Right hindlimb (tissue), 1 donor: ENCODE measurements around the gene KIF27.
"Not testable (repeated sequence)": the region's sequence is repeated elsewhere in the genome, so short reads cannot be mapped to it uniquely, and the experiment has no call there.

Source experiments
- DNase-seq: peaks from one replicate; pipeline ENCODE4 v3.0.0-alpha.2; 2018

Gene KIF27

DNA sequence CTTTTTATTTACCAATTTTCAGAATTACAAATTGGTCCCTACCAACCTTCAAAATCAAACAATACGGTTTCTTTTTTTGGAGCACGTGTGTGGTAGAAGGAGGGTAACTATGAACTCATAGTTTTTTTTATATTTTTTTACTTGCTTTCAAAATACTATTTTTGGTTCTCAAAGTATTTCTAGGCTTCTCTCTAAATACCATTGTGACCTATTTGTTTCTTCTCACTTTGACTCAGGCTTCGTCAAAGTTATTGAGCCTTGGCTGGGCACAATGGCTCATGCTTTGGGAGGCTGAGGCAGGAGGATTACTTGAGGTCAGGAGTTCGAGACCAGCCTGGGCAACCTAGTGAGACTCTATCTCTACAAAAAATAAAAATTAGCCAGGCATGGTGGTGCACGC lies 11.6 kb upstream of the KIF27 start:
- DNase-seq: no peak

- no peak for DNase-seq
Measured at GRCh38 chr9:83932011-83932410, 10.8 kb upstream of the KIF27 start.

DNA sequence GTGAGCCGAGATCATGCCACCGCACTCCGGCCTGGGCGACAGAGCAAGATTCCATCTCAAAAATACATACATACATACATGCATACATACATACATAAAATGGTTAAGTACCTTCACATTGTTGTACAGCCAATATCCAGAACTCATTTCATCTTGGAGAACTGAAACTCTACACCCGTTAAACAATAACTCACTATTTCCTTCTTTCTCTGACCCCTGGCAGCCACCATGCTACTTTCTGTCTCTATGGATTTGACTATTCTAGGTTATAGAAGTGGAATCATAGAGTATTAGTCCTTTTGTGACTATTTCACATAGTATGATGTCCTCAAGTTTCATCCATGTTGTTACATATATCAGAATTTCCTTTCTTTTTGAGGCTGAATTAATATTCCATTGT lies 9.6 kb upstream of the KIF27 start:
- DNase-seq: no peak

DNA sequence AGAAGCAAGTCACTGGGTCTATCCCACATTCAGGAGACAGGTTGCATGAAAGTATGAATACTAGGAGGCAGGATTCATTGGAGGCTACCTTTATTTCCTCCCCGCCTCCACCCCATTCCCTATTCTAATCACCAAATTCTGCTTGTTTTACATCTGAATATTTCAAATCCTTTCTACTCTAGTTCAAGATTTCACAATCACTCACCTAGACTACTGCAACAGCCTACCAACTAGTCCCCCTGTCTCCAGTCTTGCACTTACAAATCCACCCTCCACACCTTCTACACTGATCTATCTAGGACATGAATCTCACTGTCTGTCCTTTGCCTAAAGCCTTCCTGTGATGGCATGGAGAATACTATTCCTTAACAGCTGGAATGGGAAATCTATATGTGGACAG lies 6.4 kb upstream of the KIF27 start:
- no peak for DNase-seq

GRCh38 chr9:83920469-83920926 lies 734 bp downstream of the KIF27 start:
- no peak for DNase-seq

- no peak for DNase-seq
Measured at GRCh38 chr9:83919111-83919510, 2.1 kb downstream of the KIF27 start.

DNA sequence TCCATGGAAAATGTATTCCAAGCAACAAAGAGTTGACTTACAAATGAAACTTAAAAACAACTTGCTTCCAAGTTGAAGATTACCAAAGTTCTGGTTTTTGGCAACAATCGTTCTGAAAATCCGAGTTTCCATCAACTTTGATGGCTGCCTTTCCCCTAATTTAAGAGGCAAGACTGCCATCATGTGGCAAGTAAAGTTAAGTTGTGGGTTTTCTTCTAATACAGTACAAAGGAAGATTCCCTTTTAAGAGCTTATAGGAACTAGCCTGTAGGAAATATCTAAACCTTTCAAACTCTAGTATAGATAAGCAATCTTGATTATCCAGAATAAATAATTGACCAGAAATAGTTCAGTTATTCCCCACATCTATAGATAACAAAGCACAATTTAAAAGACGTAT lies 9.0 kb downstream of the KIF27 start:
- not testable (repeated sequence) for DNase-seq

DNA sequence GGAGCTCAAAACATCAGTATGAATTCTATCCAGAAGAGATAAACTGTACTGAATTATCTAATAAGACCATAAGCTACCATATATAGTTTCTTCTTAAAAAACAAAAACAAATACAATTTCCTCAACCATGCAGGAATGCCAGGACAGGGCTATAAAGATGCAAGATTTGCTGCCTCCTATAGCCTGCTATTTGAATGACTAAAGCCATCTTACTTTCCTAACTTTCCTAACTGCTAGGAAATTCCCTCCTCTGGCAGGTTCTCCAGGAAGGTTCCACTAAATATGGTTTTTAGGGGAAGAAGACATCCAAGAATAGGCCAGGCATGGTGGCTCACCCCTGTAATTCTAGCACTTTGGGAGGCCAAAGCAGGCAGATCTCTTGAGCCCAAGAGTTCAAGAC lies 15.1 kb downstream of the KIF27 start:
- DNase-seq: no peak

DNA sequence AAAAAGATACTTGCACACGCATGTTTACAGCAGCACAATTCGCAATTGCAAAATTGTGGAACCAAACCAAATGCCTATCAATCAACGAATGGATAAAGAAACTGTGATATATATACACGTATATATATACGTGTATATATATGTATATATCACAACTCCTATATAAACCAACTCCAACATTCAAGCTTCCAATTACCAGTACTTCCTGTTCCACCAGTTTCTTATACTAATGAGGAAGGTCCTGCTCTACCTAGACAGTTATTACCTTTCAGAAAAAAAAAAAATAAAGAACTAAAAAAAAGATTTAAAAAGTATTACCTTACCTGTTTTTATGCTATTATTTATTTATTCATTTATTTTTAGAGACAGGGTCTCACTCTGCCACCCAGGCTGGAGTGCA lies 20.6 kb downstream of the KIF27 start:
- DNase-seq: not testable (repeated sequence)

DNA sequence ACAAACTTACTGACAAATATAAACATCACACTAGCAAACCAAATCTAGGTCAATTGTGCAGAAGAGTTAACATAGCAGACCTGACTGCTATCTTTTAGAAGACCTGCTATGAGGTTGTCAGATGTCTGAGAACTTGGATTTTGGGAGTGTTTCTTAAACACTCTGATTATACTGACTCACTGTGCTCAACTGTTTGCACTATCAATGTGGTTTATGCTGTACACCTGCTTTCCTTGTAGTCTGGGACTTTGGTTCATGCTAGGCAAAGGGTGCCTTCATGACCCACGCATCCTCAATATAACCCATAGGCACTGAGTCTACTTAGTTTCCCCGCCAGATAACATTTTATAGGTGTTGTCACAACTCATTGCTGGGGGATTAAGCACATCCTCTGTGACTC lies 26.9 kb downstream of the KIF27 start:
- DNase-seq: not testable (repeated sequence)

GRCh38 chr9:83886498-83886897 lies 34.7 kb downstream of the KIF27 start:
- DNase-seq: not testable (repeated sequence)

GRCh38 chr9:83885559-83886240 lies 35.5 kb downstream of the KIF27 start:
- DNase-seq: not testable (repeated sequence)

DNA sequence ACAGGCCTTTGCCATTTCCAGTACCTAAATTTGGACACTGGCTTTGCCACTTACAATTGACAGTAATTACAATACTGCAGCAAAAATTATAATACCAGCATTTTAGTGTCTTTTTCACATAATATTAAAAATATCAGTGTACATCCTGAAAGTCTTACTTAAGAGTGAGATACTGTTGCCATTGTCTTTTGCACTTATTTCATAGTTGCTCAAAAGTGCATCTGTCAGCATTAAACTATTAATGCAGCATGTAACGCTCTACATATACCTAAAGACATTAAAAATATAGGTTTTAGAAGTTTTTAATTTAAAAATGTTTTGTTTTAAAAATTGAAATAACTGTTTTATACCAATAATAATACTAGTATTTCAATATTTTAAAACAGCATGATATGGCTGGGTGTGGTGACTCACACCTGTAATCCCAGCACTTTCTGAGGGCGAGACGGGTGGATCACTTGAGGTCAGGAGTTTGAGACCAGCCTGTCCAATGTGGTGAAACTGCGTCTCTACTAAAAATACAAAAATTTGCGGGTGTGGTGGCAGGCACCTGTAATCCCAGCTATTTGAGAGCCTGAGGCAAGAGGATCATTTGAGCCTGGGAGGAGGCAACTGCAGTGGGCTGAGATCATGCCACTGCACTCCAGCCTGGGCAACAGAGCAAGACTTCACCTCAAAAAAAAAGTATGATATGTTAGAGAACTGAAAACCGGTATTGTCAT lies 39.4 kb downstream of the KIF27 start:
- not testable (repeated sequence) for DNase-seq

- DNase-seq: not testable (repeated sequence)
Measured at GRCh38 chr9:83875559-83875958, 45.7 kb downstream of the KIF27 start.

GRCh38 chr9:83849895-83850294 lies 71.3 kb downstream of the KIF27 start:
- DNase-seq: not testable (repeated sequence)

GRCh38 chr9:83837070-83837643 lies 84.1 kb downstream of the KIF27 start:
- not testable (repeated sequence) for DNase-seq

DNA sequence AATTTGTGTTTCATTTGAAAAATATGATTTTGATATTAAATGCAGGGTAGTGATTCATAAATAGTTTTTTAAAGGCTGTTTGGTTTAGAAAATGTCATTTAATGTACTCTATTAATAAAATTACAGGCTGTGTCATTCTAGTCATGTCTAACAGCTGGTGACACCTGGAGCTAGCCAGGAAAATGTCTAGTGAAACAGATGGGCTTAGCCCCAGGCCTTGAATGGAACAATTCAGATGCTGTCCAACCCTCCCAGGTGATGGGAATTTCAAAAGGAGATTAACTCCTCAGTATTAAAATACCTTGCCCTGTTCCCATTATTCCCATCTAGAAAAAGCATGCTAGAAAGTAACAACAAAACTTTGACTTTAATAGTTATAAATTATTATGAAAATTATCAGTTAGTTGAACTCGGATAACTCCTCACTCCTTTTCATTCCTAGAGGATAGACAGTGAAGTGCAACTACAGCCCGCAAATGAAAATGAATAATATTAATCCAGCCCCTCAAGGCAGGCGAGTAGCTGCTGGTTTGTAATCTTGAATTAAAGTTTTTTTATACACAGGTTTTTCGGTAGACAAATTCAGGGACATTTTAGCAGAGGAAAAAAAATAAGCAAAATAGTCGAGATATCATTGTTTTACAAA lies 90.7 kb downstream of the KIF27 start:
- DNase-seq: not testable (repeated sequence)

GRCh38 chr9:83824986-83825623 lies 96.1 kb downstream of the KIF27 start:
- DNase-seq: not testable (repeated sequence)

- DNase-seq: peak; percentile 86
Measured at GRCh38 chr9:83817356-83818278, 103.6 kb downstream of the KIF27 start, which contains the start of gene GKAP1. Gene GKAP1 (minus strand): TSS chr9:83817769. CDS start chr9:83806517, 11,252 bp downstream.

DNA sequence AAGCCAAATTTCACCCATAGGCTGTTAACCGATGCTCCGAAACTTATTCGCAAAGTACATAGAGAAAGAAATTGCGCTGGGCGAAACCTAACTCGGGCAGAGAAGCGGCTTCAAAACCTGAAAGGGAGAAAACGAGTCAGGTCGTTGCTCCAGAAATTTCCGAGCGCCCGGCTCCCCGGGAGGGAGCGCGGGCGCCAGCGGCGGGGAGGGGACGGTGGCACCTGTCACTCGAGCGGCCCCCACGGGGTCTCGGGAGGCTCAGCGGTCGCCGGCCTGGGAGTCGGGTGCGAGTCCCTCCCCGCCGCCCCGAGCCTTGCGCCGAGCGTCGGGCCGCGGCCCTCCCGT lies 104.2 kb downstream of the KIF27 start:
- peak; percentile 39 for DNase-seq

DNA sequence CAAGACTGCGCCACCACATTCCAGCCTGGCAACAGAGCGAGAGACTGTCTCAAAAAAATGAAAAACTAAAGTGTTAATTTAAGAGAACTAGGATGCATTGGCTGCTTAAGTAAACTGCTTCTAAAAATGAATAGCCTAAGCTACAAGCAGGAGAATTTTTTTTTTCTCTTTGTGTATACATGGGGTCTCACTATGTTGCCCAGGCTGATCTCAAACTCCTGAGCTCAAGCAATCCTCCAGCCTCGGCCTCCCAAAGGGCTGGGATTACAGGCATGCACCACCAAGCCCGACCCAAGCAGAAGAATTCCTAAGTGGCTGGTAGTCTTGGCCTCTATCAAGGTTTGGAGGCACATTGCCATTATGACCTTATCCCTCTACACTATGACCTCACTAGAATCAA lies 106.1 kb downstream of the KIF27 start:
- not testable (repeated sequence) for DNase-seq

GRCh38 chr9:83809213-83809612 lies 112.0 kb downstream of the KIF27 start:
- DNase-seq: not testable (repeated sequence)
